K562 (cell line): Measurements from ENCODE around the gene PGAP3. TPM values are rescaled to one million over a fixed set of nuclear protein-coding genes. Genes with fewer than 3 reads are reported as not detected.

Source experiments
- ATAC-seq: fragments of 200-7000 bp; cut with Tn5 transposase; 3 replicates; pipeline ENCODE4 v1.9.1; 2020; ENCODE audit warnings: moderate library complexity
- BruUV-seq: library from RNA; stranded (reverse); fragments of 400-500 nt; replicated peaks from 2 replicates; lab custom pipeline; 2021; lab: Mats Ljungman, UMichigan
- CTCF ChIA-PET: fragments of 300-600 bp; formaldehyde crosslinking; extraction: SDS; loops from one replicate; lab custom pipeline; 2021; ENCODE audit warnings: low intra/inter-chr PET ratio; lab: Yijun Ruan, JAX
- POLR2A ChIA-PET: fragments of 300-600, 350-650 bp; sonication (Branson Sonifier 250); formaldehyde crosslinking; extraction: SDS; loops from one replicate; lab custom pipeline; 2021; ENCODE audit warnings: antibody characterized with exemption, inconsistent platforms; lab: Yijun Ruan, JAX
- DNase-seq, 4 experiments: peaks; one replicate each; pipeline versions ENCODE4 v3.0.0 to v3.0.0-alpha.2; 2011 to 2018; ENCODE audit warnings: low spot score in 3 of 4, mixed read lengths in 3 of 4; ENCODE audit errors: extremely low read depth in 1 of 4
- FAIRE-seq: peaks from 2 replicates; lab custom pipeline; 2011; peaks lifted over from hg19 to GRCh38; lab: Jason Lieb, UNC
- H2AFZ ChIP-seq: 2 replicates; pipeline ENCODE4 v1.6.0; 2011; ENCODE audit warnings: low read depth, low read length, control low read depth, inconsistent platforms
- H3K27ac ChIP-seq: fragments of 200-600 bp; 3 replicates; pipeline ENCODE4 v1.8.0; 2011; ENCODE audit warnings: low read depth, mild to moderate bottlenecking, control low read depth, inconsistent platforms, low read length, moderate library complexity, mixed read lengths; ENCODE audit errors: extremely low read depth
- H3K27me3 ChIP-seq, 2 experiments: fragments of 300-600 bp in 1 of 2; 2 replicates in 1 of 2; 3 replicates in 1 of 2; pipeline versions ENCODE4 v1.6.0 to v1.8.0; 2011; ENCODE audit warnings: inconsistent platforms in 2 of 2, low read length in 2 of 2, mild to moderate bottlenecking in 1 of 2, mixed read lengths in 1 of 2, moderate library complexity in 1 of 2; ENCODE audit not compliant: control insufficient read depth in 2 of 2, insufficient read depth in 2 of 2
- H3K36me3 ChIP-seq: fragments of 300-600 bp; 3 replicates; pipeline ENCODE4 v1.8.0; 2011; ENCODE audit warnings: mild to moderate bottlenecking, low read length, inconsistent platforms; ENCODE audit not compliant: control insufficient read depth, insufficient read depth
- H3K4me1 ChIP-seq, 2 experiments: fragments of 200-600 bp in 1 of 2; replicated peaks in 1 of 2; 2 replicates in 1 of 2; 3 replicates in 1 of 2; pipeline versions ENCODE4 v1.5.1 to v1.8.0; 2011; ENCODE audit warnings: inconsistent platforms in 2 of 2, low read length in 2 of 2, mild to moderate bottlenecking in 1 of 2, mixed read lengths in 1 of 2, moderate library complexity in 1 of 2; ENCODE audit not compliant: control insufficient read depth in 2 of 2, insufficient read depth in 2 of 2
- H3K4me2 ChIP-seq: 2 replicates; pipeline ENCODE4 v1.6.1; 2011; ENCODE audit warnings: low read length, control low read depth, inconsistent platforms, mixed read lengths; ENCODE audit not compliant: insufficient read depth
- H3K4me3 ChIP-seq: fragments of 200-600 bp; sonication (generic), shearing (Covaris generic); 2 replicates; pipeline ENCODE4 v1.5.1; 2016; ENCODE audit warnings: control low read depth, inconsistent platforms
- H3K79me2 ChIP-seq: fragments of 200-600 bp; 3 replicates; pipeline ENCODE4 v1.8.0; 2011; ENCODE audit warnings: low read length, inconsistent platforms; ENCODE audit not compliant: control insufficient read depth, insufficient read depth
- H3K9ac ChIP-seq, 2 experiments: 2 replicates each; pipeline versions ENCODE4 v1.6.0 to v1.6.1; 2011; ENCODE audit warnings: low read depth in 2 of 2, low read length in 2 of 2, control low read depth in 1 of 2, inconsistent platforms in 1 of 2, mild to moderate bottlenecking in 1 of 2, mixed read lengths in 1 of 2; ENCODE audit not compliant: insufficient read depth in 1 of 2
- H3K9me1 ChIP-seq: one replicate; pipeline ENCODE4 v1.6.0; 2011; ENCODE audit warnings: inconsistent platforms, mild to moderate bottlenecking, low read length, moderate library complexity; ENCODE audit not compliant: control insufficient read depth, insufficient read depth
- H3K9me3 ChIP-seq: replicated peaks from 2 replicates; pipeline ENCODE4 v1.5.1; 2011; ENCODE audit warnings: low read depth, low read length, inconsistent platforms; ENCODE audit not compliant: control insufficient read depth, insufficient read depth
- H4K20me1 ChIP-seq: replicated peaks from 2 replicates; pipeline ENCODE4 v1.6.1; 2011; ENCODE audit warnings: low read length, inconsistent platforms, mixed read lengths; ENCODE audit not compliant: control insufficient read depth, insufficient read depth
- ADNP ChIP-seq: fragments of 200-800 bp; sonication (Bioruptor generic); IDR thresholded peaks from 2 replicates; pipeline ENCODE4 v1.6.1; 2016; ENCODE audit warnings: missing genetic modification characterization, missing compliant biosample characterization
- ARNT ChIP-seq, 2 experiments: fragments of 450-650 bp; IDR thresholded peaks; 2 replicates each; pipeline ENCODE4 v1.6.1; 2016; ENCODE audit warnings: mild to moderate bottlenecking in 1 of 2
- BCOR ChIP-seq: fragments of 450-650 bp; IDR thresholded peaks from 2 replicates; pipeline ENCODE4 v1.6.1; 2016
- ESRRA ChIP-seq: fragments of 450-650 bp; IDR thresholded peaks from 2 replicates; pipeline ENCODE4 v1.6.1; 2014; ENCODE audit warnings: low read depth, mild to moderate bottlenecking, moderate library complexity, borderline replicate concordance
- RBM25 ChIP-seq: fragments of 200-400 bp; formaldehyde crosslinking; IDR thresholded peaks from 2 replicates; pipeline ENCODE4 v1.6.1; 2018; ENCODE audit warnings: low read length, low read depth, moderate library complexity; ENCODE audit not compliant: severe bottlenecking
- THAP7 ChIP-seq: fragments of 250-450 bp; sonication (Bioruptor Pico); IDR thresholded peaks from 2 replicates; pipeline ENCODE4 v1.5.0; 2021
- WGBS: fragments of 100-300 bp; shearing (Covaris generic); methylation state at CpG from one replicate; pipeline ENCODE4 v1.1.6; 2016; ENCODE audit warnings: low coverage, mixed read lengths; ENCODE audit not compliant: insufficient coverage; ENCODE audit errors: missing lambda C conversion rate; 5-methylcytosine and 5-hydroxymethylcytosine counted together
- in situ Hi-C: fragments of 300-500 bp; cut with MboI; formaldehyde crosslinking; loops from 4 replicates; pipeline ENCODE4 v1.15.0; 2018; ENCODE audit warnings: inconsistent platforms, mixed read lengths
- intact Hi-C: fragments of 100-400 bp; cut with micrococcal nuclease; formaldehyde crosslinking; loops from 2 replicates; pipeline ENCODE4 v1.14.2; 2022
- polyA plus RNA-seq, 8 experiments: library from polyadenylated mRNA; depleted of rRNA in 4 of 8; stranded (reverse) in 5 of 8; unstranded in 3 of 8; fragments of >200 nt; fragmentation: Nextera tagmentation in 2 of 8; fragmentation: Illumina TruSeq in 1 of 8; extraction: Ambion mirVana in 2 of 8; extraction: Trizol in 1 of 8; gene quantifications; 2 replicates each; pipeline versions ENCODE4 v1.2.1 to v1.2.3, GENCODE V29; 2011 to 2014; ENCODE audit warnings: inconsistent platforms in 1 of 8, missing spikeins in 1 of 8
- total RNA-seq, 7 experiments: library from RNA; depleted of rRNA in 6 of 7; stranded (reverse); fragments of >200 nt in 6 of 7; fragmentation: Illumina TruSeq in 2 of 7; extraction: Trizol in 2 of 7; gene quantifications; 2 replicates each; pipeline versions ENCODE4 v1.2.1 to v1.2.3, GENCODE V29; 2011 to 2021; ENCODE audit warnings: low replicate concordance in 1 of 7

The PGAP3 gene
- total and polyA plus RNA-seq, 9 of the 15 experiments (the other 6 are each of a cell fraction or from before 2014, with no cell fraction given) = 0.38 to 9.4 (median 4.5) TPM

GRCh38 chr17:39714234-39714633 is 26.4 kb upstream of the PGAP3 start:
- TF ChIP-seq THAP7 (CRISPR knock-in tag) (no peak), ESRRA (0 out of 2 replicates have a peak, but pooled peaks have one; percentile 12), ADNP (peak; percentile 28; the same call in 1 of the 2 replicates), ARNT (IDR thresholded peaks at IDR 0.05) (no peak), BCOR (peak; percentile 62; the same call in 1 of the 2 replicates), RBM25 (peak; percentile 61)
- TF ChIP-seq, all 486 proteins: peak for 4
- 23% methylated on average over 4 of the region's 4 CpGs for WGBS
- intact Hi-C loops = no loop called here

More at GRCh38 chr17:39714234-39714633, 26.4 kb upstream of the PGAP3 start:
- Histone ChIP-seq H3K4me1 (peaks cover 0 to 23% of the 10 kb centered on the region in 2 experiments; a peak in 2 of 5 replicates), H3K9me3 (no peaks in the 10 kb centered on the region), H3K36me3 (no peaks in the 10 kb centered on the region), H3K4me3 (no peak overlapping the region), H3K4me2 (no peak overlapping the region), H4K20me1 (no peaks in the 10 kb centered on the region), H3K79me2 (no peaks in the 10 kb centered on the region), H3K9me1 (no peaks in the 10 kb centered on the region), H3K27me3 (0 out of 5 replicates have a peak, but pooled peaks cover 0 to 5% of the 10 kb centered on the region in 2 experiments), H2AFZ (no peak overlapping the region), H3K9ac (no peak overlapping the region), H3K27ac (no peak overlapping the region)
- ChIA-PET CTCF (no interaction called here), POLR2A (no interaction called here)
- no peak for DNase-seq
- in situ Hi-C loops = no loop called here
- no TSS peak for BruUV-seq
- ATAC-seq = no peak
- no peak for FAIRE-seq
